Osteocyte (in vitro differentiated cells): ENCODE measurements around the gene ETF1. TPM values are rescaled to one million over a fixed set of nuclear protein-coding genes. Genes with fewer than 3 reads are reported as not detected.
A peak's percentile ranks its signal among the peaks of the same experiment; 100 is the strongest.

Experiments
- DNase-seq: peaks from one replicate; pipeline ENCODE4 v3.0.0; 2021; ENCODE audit warnings: mixed read lengths; ENCODE audit not compliant: unreplicated experiment; ENCODE audit errors: extremely low spot score
- H3K27ac Mint-ChIP-seq: one replicate; pipeline ENCODE4 v1.8.0; 2021; ENCODE audit warnings: mild to moderate bottlenecking, mixed read lengths; ENCODE audit not compliant: unreplicated experiment
- H3K27me3 Mint-ChIP-seq: one replicate; pipeline ENCODE4 v1.8.0; 2021; ENCODE audit warnings: mixed read lengths; ENCODE audit not compliant: unreplicated experiment
- H3K36me3 Mint-ChIP-seq: one replicate; pipeline ENCODE4 v1.8.0; 2021; ENCODE audit warnings: mixed read lengths; ENCODE audit not compliant: unreplicated experiment
- H3K4me1 Mint-ChIP-seq: one replicate; pipeline ENCODE4 v1.8.0; 2021; ENCODE audit warnings: mixed read lengths; ENCODE audit not compliant: unreplicated experiment
- H3K4me3 Mint-ChIP-seq: one replicate; pipeline ENCODE4 v1.8.0; 2021; ENCODE audit warnings: mild to moderate bottlenecking, moderate library complexity, mixed read lengths; ENCODE audit not compliant: unreplicated experiment
- H3K9me3 Mint-ChIP-seq: one replicate; pipeline ENCODE4 v1.8.0; 2021; ENCODE audit warnings: mixed read lengths; ENCODE audit not compliant: unreplicated experiment
- total RNA-seq: library from RNA; stranded (reverse); gene quantifications from 2 replicates; pipeline ENCODE4 v1.2.1, GENCODE V29; 2021
- TF ChIP-seq, protein P1 (sequence below): fragments of 200-600 bp; sonication (generic); IDR thresholded peaks from 2 replicates; pipeline ENCODE4 v1.5.0; 2021; ENCODE audit warnings: antibody characterized with exemption, mild to moderate bottlenecking, moderate library complexity

ETF1 gene
- total RNA-seq, 1 donor from 2014 or later, result 88.3 TPM

- Mint-ChIP-seq H3K4me1 (peaks cover 27% of the 10 kb centered on the region), H3K27ac (peak within 1 kb of the TSS; percentile 100), H3K36me3 (peaks cover 28% of the 10 kb centered on the region), H3K9me3 (peaks cover 3% of the 10 kb centered on the region), H3K27me3 (no peaks in the 10 kb centered on the region), H3K4me3 (peak within 1 kb of the TSS; percentile 89)
- TF ChIP-seq, protein P1, sequence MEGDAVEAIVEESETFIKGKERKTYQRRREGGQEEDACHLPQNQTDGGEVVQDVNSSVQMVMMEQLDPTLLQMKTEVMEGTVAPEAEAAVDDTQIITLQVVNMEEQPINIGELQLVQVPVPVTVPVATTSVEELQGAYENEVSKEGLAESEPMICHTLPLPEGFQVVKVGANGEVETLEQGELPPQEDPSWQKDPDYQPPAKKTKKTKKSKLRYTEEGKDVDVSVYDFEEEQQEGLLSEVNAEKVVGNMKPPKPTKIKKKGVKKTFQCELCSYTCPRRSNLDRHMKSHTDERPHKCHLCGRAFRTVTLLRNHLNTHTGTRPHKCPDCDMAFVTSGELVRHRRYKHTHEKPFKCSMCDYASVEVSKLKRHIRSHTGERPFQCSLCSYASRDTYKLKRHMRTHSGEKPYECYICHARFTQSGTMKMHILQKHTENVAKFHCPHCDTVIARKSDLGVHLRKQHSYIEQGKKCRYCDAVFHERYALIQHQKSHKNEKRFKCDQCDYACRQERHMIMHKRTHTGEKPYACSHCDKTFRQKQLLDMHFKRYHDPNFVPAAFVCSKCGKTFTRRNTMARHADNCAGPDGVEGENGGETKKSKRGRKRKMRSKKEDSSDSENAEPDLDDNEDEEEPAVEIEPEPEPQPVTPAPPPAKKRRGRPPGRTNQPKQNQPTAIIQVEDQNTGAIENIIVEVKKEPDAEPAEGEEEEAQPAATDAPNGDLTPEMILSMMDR, result no peak
- DNase-seq, result peak; percentile 99
Measured at GRCh38 chr5:138575194-138576015, 32.4 kb upstream of the ETF1 start, which contains the start of gene HSPA9. Gene HSPA9 (minus strand): TSS chr5:138575401. CDS start chr5:138575318, 83 bp downstream.

DNA sequence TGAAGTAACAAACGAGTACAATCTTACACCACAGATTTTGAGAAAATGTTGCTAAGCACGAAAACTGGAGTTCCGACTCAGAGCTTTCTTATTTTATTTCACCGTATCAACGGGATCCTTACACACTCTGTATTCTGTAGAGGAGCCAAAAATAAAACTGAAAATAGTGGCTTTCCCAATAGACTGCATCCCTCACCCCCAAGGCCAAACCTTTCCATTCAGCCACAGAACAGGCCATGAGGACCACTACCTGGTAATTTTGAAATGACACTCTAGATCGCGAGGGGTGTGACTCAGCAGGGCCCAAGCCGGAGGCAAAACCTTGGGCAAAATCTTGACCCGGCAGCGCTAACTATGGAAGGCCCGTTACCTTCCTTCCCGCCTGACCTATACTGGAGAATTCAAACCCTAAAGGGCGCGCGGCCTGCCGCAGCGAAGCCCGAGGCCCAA, 31.7 kb upstream of the ETF1 start:
- Mint-ChIP-seq H3K4me1 (peaks cover 29% of the 10 kb centered on the region), H3K36me3 (peaks cover 34% of the 10 kb centered on the region), H3K27me3 (no peaks in the 10 kb centered on the region), H3K27ac (peak overlapping the region; percentile 100), H3K4me3 (peak overlapping the region; percentile 89), H3K9me3 (peaks cover 3% of the 10 kb centered on the region)
- DNase-seq, result no peak
- TF ChIP-seq, protein P1, result no peak

DNA sequence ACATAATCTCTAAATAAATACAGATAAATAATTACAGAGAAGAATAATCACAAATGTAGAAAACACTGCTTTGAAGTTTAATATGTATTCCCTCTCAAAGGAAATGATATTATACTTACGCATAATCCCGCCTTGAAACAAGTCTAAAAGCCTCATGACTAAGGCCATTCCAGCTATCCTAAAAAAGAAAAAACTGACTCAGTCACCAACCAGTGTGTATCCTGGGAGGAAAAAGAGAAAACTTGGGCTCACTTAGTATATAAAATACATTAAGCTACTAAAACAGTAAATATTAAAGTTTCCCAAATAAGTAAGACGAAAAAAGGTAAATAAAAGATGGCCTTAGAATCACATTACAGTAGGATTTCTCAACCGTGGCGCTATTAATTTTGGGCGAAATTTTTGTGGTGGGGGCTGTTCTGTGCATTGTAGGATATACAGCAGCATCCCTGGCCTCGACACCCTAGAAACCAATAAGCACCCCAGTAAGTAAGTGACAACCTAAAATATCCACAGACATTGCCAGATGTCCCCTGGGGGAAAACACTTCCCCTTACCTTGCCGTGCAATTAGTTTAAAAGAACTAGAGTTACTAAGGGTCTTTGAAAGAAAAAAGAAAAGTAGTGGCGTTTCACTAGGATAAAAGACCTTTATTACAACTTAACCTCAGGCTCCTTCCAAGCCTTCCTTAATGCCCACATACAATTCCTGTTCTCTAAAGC, 31.1 kb upstream of the ETF1 start:
- TF ChIP-seq, protein P1, result no peak
- Mint-ChIP-seq H3K27ac (peak overlapping the region; percentile 100), H3K9me3 (peaks cover 3% of the 10 kb centered on the region), H3K36me3 (peaks cover 35% of the 10 kb centered on the region), H3K4me3 (peak overlapping the region; percentile 89), H3K4me1 (peaks cover 29% of the 10 kb centered on the region), H3K27me3 (no peaks in the 10 kb centered on the region)
- DNase-seq, result no peak

DNA sequence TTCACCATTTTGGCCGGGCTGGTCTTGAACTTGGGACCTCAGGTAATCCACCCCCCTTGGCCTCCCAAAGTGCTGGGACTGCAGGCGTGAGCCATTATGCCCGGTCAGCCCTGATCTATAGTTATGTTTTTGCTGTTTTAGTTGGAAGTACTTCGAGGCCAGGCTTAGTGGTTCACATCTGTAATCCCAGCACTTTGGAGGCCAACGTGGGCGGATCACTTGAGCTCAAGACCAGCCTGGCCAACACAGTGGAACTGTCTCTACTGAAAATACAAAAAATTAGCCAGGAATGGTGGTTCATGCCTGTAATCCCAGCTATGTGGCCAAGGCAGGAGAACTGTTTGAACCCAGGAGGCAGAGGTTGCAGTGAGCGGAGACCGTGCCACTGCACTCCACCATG, 30.2 kb upstream of the ETF1 start:
- Mint-ChIP-seq H3K36me3 (peaks cover 44% of the 10 kb centered on the region), H3K4me1 (peaks cover 29% of the 10 kb centered on the region), H3K4me3 (no peak overlapping the region), H3K27me3 (no peaks in the 10 kb centered on the region), H3K27ac (peak overlapping the region; percentile 100), H3K9me3 (peaks cover 3% of the 10 kb centered on the region)
- TF ChIP-seq, protein P1, result no peak
- no peak for DNase-seq

GRCh38 chr5:138570871-138571270, 27.8 kb upstream of the ETF1 start:
- Mint-ChIP-seq H3K4me3 (no peak overlapping the region), H3K27me3 (no peaks in the 10 kb centered on the region), H3K36me3 (peaks cover 62% of the 10 kb centered on the region), H3K27ac (no peak overlapping the region), H3K9me3 (peaks cover 2% of the 10 kb centered on the region), H3K4me1 (peaks cover 21% of the 10 kb centered on the region)
- TF ChIP-seq, protein P1, result no peak
- DNase-seq, result no peak
